GM19397 (cell line): ENCODE results near the gene GFRA1.

Experiments used
- ATAC-seq: cut with Tn5 transposase; IDR thresholded peaks from one replicate; pipeline ENCODE4 v1.9.1; 2021; ENCODE audit warnings: mild to moderate bottlenecking, moderate library complexity; ENCODE audit not compliant: unreplicated experiment

Gene GFRA1

GRCh38 chr10:116272440-116273283 is at the start of gene GFRA1:
TSS of gene GFRA1 (minus strand) at chr10:116273206. CDS start at chr10:116272029, 1,177 bp downstream.
- no peak for ATAC-seq

- no peak for ATAC-seq
Observed at GRCh38 chr10:116316503-116316902, 43.5 kb upstream of the GFRA1 start.

- ATAC-seq: no peak
Observed at GRCh38 chr10:116312548-116312947, 39.5 kb upstream of the GFRA1 start.

- ATAC-seq: no peak
Observed at GRCh38 chr10:116311706-116312490, 38.9 kb upstream of the GFRA1 start.

- no peak for ATAC-seq
Observed at GRCh38 chr10:116311016-116311415, 38.0 kb upstream of the GFRA1 start.

- no peak for ATAC-seq
Observed at GRCh38 chr10:116307455-116307854, 34.4 kb upstream of the GFRA1 start.

- ATAC-seq: no peak
Observed at GRCh38 chr10:116306847-116307246, 33.8 kb upstream of the GFRA1 start.

- ATAC-seq: no peak
Observed at GRCh38 chr10:116304923-116305322, 31.9 kb upstream of the GFRA1 start.

- no peak for ATAC-seq
Observed at GRCh38 chr10:116300542-116300941, 27.5 kb upstream of the GFRA1 start.

- ATAC-seq: no peak
Observed at GRCh38 chr10:116298586-116298985, 25.6 kb upstream of the GFRA1 start.

GRCh38 chr10:116296291-116296721 is 23.3 kb upstream of the GFRA1 start:
- ATAC-seq: no peak

- no peak for ATAC-seq
Observed at GRCh38 chr10:116292493-116292892, 19.5 kb upstream of the GFRA1 start.

- no peak for ATAC-seq
Observed at GRCh38 chr10:116289652-116290051, 16.6 kb upstream of the GFRA1 start.

- no peak for ATAC-seq
Observed at GRCh38 chr10:116287906-116288501, 15.0 kb upstream of the GFRA1 start.

- no peak for ATAC-seq
Observed at GRCh38 chr10:116286626-116287200, 13.7 kb upstream of the GFRA1 start.

- no peak for ATAC-seq
Observed at GRCh38 chr10:116281775-116282174, 8.8 kb upstream of the GFRA1 start.

- ATAC-seq: no peak
Observed at GRCh38 chr10:116278846-116279245, 5.8 kb upstream of the GFRA1 start.

- no peak for ATAC-seq
Observed at GRCh38 chr10:116276981-116277380, 4.0 kb upstream of the GFRA1 start.

- no peak for ATAC-seq
Observed at GRCh38 chr10:116274064-116274904, 1.3 kb upstream of the GFRA1 start.
